Stimulated activated CD4-positive, alpha-beta T cell treated with anti-CD3 and anti-CD28 coated beads, TNF-alpha, amount 100 ng/mL, for 24 hours (primary cell): ENCODE data around the gene FUCA2.
A peak's percentile ranks its signal among the peaks of the same experiment; 100 is the strongest.

Experiments
- DNase-seq, 3 experiments: peaks; one replicate each; pipeline ENCODE4 v3.0.0-alpha.2; 2020; ENCODE audit warnings: low read depth in 3 of 3

The FUCA2 gene

DNA sequence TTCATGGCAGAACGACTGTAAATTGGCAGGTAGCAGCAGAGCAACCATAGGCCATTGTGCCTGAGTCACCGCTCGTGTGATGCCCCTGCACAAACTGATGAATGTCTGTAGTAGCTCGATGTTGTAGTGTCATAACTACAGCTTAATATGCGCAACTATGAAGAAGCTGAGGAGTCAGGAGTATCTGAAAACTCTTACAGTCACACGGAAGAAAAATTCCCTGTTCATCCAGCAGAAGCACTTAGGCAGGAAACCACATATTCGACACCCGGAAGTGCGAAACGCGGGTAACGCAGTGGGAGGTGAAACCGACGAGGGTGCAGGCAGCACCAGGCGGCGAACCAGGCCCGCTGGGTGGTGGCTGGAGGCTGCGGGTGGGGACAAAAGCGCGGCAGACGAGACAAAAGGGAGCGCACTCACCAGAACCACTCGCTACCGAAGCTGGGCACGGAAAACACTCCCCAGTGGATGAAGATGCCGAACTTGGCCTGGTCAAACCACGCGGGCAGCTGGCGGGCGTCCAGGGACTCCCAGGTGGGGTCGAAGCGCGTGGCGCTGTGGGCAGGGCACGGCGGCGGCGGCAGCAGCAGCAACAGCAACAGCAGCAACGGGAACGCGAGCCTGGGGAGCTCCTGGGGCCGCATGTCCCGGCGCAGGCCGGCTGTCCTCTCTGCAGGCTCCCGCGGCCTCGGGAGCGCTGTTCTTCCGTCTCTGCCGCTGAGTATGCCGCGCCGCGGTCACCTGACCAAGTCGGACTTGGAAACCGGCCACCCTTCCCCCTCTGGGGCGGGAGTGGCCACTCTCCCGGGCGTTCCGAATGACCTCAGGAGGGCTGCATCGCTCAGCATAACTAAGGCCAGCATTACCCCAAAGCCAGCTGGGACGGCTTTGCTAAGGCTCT lies at the start of gene FUCA2:
TSS of gene FUCA2 (minus strand) at position 730 of the 901 bp plus-strand sequence. CDS start at position 644, 86 bp downstream.
- peak; percentile 40 to 65 (median 45) for DNase-seq

DNA sequence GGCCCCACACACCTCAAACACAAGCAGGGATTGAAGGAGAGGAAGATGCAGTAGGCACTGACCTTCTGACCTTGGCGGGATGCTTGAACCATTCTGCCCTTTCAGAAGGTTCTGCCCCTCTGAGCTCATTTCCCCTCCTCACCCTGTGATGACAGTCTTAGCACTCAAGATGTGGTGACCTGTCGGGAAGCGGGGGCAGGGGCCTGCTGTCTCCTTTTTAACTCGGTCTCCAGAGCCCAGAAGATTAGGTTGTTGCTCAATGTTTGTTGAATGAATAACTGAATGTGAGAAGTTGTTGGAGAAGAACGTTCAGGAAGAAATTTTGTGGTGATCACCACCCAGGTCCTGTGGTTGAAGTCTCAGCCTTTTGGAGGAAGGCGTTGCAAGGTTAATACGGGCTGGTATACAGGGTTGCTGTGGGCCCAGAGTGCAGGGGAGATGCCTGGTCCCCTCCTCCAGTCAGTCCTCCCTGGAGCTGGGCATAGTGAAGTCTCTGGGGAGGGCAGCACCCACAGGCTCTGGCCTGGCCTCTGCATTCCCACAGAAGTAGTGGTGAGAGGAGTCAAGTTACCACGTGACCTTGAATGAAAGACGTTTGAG lies 49.7 kb upstream of the FUCA2 start:
- DNase-seq: no peak

DNA sequence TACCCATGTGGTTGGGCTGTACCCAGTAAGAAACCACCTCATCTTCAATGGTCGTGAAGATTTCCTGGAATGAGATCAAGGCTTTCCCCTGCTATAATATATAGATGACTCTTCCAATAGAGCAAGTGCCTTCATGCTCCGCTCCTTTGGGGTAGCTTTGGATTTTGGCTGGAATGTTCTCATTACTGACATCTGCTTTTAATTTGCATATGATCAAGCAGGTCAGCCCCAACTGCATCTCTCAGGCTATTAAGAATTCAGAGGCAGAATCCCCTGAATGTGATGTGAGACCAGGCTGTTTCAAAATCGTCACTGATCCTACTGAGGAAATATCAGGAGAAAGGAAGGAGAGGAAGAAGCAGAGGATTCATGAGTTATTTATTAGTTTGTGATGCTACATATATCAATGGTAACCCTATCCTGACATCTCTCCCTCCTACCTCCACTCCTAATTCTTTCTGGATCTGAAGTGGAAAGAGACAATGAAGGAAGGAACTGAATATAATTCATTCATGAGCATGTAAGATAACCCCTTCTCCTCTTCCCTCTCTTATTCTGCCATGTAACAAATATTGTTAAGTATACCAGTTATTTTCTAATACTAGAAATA lies 47.6 kb upstream of the FUCA2 start:
- no peak for DNase-seq

DNA sequence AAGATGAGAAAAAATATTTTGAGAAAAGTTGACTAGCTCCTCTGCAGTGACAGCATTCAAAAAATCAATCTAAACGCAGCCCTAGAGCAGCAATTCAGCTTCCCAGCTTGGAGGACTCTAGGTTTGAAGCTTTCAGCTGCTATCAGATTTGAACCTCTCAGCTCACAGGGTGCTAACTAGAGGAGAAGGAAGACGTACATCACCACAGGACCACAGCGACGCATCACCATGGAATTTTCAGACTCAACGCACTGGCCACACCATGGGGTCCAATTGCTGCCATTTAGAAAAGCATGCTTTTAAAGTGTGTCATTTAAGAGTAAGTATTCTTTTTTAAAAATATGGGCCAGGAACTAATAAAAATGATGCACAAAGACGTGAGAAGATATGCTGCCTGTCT lies 45.0 kb upstream of the FUCA2 start:
- no peak for DNase-seq

DNA sequence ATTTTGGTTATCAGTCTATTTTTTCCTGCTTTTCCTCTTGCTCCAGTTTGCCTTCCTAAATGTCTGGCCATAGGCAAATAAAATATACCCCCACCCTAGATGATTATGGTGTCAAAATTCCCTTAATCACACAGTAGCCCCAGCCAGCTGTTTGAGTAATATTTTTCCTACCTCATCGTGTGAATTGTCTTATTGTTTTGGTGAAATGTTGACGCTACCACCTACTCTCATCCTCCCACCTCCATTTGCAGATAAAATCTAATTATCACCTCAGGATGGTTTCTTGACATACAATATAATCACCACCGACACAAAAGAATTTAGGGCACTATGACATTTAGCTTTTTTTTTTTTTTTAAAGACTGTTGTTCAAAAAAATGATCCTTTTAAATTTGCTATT lies 44.1 kb upstream of the FUCA2 start:
- no peak for DNase-seq

- DNase-seq: no peak
Measured at GRCh38 chr6:143555071-143555492, 43.6 kb upstream of the FUCA2 start.

GRCh38 chr6:143553337-143553736 lies 41.8 kb upstream of the FUCA2 start:
- DNase-seq: no peak

DNA sequence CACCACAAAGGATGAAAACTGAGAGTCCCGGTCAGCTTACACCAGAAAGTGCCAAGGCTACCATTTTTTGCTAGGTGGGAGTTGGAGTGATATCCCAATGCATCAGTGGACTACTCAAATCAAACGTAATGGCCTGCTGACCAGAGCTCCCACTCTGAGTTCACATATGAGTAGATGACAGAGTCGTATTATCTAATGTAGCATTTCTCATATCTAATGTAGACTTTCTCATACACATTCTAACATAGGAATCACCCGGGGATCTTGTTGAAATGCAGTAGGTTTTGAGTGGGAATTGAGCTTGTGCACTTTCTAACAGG lies 38.4 kb upstream of the FUCA2 start:
- no peak for DNase-seq

- peak in 1 of 3 experiments; percentile 50 for DNase-seq
Measured at GRCh38 chr6:143549221-143549948, 37.9 kb upstream of the FUCA2 start.

- DNase-seq: no peak
Measured at GRCh38 chr6:143546599-143546998, 35.1 kb upstream of the FUCA2 start.

GRCh38 chr6:143545976-143546547 lies 34.5 kb upstream of the FUCA2 start:
- DNase-seq: no peak

GRCh38 chr6:143545165-143545564 lies 33.6 kb upstream of the FUCA2 start:
- no peak for DNase-seq

- DNase-seq: no peak
Measured at GRCh38 chr6:143544011-143544696, 32.6 kb upstream of the FUCA2 start.

DNA sequence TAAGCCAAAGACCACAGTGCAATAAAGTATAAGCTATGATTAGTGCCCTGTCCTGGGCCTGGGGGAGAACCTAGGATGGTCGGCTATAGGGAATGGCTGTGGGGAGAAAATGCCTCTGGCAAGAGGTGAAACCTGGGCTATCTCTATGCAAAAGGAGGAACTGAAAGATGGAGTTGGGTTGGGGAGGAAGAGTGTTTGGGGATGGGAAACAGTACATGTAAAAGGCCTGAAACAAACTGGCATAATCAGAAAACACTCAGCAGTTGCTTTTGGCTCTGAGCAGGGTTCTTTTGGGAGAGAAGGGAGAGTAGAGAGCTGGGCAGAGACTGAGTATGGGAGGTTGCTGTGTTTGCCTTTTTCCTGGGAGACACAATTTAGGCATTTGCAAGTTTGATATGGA lies 31.9 kb upstream of the FUCA2 start:
- no peak for DNase-seq

DNA sequence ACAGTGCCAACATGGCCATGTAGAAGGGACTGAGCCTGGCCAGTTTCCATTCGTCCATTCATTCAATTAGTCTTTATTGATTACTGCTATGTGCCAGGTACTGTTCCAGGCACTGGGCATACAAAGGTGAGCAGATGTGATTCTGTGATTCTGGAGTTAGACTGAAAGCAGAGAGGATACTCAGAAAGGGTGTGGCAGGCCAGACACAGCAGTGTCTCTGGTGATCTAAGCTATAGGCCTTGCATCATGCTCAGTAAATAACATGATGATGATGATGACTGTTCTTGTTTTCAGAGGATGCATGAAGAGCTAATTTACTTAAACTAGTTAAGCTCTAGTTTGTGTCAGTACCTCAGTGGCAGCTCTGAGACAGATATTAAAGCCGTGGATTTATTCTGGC lies 31.4 kb upstream of the FUCA2 start:
- DNase-seq: no peak

GRCh38 chr6:143540192-143540591 lies 28.7 kb upstream of the FUCA2 start:
- no peak for DNase-seq

- DNase-seq: no peak
Measured at GRCh38 chr6:143539734-143540133, 28.2 kb upstream of the FUCA2 start.

DNA sequence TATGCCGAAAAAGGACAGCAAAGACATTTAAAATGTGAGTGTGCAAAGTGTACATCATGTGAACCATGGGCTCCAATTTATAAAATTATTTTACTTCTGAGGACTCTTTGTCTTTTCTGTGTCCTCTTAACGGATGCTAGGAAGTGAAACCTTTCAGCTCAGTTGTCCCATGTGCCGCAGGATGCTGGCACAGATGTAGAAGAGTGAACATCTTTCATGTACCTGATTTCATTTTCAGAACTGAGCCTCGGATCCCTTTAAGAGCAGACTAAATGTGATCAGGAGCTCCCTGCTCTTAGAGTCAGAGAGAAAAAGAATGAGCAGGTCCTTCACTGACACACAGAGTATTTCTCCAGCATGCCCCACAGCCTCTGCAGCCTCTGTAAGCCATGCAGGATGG lies 27.6 kb upstream of the FUCA2 start:
- no peak for DNase-seq

GRCh38 chr6:143538374-143538773 lies 26.9 kb upstream of the FUCA2 start:
- DNase-seq: no peak

GRCh38 chr6:143536866-143537691 lies 25.6 kb upstream of the FUCA2 start:
- peak in 1 of 3 experiments; percentile 66 for DNase-seq
